A673 (cell line): ENCODE measurements around the gene CYTH1.

Experiments used
- CTCF ChIP-seq: fragments of 300-800, 200-600 bp; sonication (generic); conservative IDR thresholded peaks from 2 replicates; pipeline ENCODE4 v1.5.1; 2017; ENCODE audit warnings: low read depth, mild to moderate bottlenecking, antibody characterized with exemption, low read length, moderate library complexity, mixed read lengths
- EZH2 ChIP-seq: fragments of 200-600 bp; sonication (generic); IDR thresholded peaks from 2 replicates; pipeline ENCODE4 v1.6.1; 2017; ENCODE audit warnings: borderline replicate concordance, low read depth, mild to moderate bottlenecking, mixed read lengths, antibody characterized with exemption, low read length; ENCODE audit not compliant: poor library complexity, severe bottlenecking

- TF ChIP-seq CTCF (no peak), EZH2 (no peak)
Observed at GRCh38 chr17:78735832-78736525, 46.1 kb downstream of the CYTH1 start.
